ENCODE data around the gene BMP10.

Gene BMP10

GRCh38 chr2:68889500-68889899 is 18.3 kb upstream of the BMP10 start:
- DNase-seq = no peak

GRCh38 chr2:68889021-68889420 is 17.8 kb upstream of the BMP10 start:
- no peak for DNase-seq

GRCh38 chr2:68888038-68888704 is 17.0 kb upstream of the BMP10 start:
- DNase-seq = no peak

DNA sequence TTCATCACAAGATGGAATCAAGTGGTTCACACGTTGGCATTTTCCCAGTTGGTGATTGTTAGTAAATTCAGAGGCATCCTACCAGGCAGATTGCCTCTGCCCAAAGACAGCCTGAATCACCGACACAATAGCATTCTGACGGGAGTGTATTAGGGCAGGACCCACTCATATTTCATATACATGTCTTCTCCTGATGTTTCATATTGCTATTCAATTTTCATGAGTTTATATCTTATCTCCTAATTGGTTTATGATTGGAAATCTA is 14.5 kb upstream of the BMP10 start:
- DNase-seq = no peak

- DNase-seq = no peak
These were observed 14.0 kb upstream of the BMP10 start for GRCh38 chr2:68885074-68885810.

GRCh38 chr2:68880213-68880612 is 9.0 kb upstream of the BMP10 start:
- DNase-seq = no peak

DNA sequence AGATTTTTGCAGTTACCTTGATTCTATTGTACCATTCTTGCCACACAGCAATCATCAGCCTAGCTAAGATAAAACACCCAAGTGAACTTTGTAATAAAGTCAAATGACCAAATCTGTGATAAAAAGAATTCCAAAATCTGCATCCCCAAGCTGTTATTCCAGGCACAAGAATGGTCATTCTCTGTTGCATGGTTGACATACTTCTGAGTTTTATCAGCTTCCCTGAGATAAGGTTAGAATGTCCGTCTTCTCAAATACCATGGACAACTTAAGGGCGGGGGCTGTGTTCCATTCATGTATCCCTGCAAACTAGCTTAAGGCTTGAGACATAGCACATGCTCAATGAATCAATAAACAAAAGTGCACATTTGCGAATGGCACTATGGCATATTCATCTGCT is 8.1 kb upstream of the BMP10 start:
- no peak for DNase-seq

GRCh38 chr2:68878753-68879152 is 7.6 kb upstream of the BMP10 start:
- peak; percentile 14 for DNase-seq

DNA sequence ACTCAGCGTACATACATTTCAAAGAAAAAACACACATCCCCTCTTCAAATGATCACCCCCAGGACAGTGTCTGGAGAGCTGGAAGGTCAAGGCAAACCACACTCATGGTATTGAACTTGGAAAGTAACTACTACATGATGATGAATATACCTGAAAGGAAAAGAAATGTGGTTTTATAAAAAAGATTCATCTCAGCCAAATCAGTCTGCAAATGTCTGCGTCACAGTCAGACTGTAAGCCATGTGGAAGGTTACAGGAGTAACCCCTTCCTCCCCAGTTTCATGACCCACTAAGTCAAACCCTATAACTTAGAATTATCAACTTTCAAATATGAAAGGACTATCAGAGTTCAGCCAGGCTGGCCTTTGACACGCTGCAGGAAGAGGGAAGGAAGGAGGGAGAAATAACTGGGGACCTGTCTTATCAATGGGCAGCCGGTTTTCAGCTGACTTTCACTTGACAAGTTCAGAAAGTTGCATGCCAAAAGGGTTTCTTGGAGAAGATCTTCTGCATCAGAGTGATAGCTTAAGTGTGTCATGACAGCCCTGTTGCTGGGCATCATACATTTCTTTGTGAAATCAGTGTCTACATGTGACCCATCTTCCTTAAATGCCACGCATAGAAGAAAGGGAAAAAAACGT is 7.0 kb upstream of the BMP10 start:
- DNase-seq = peak; percentile 49

DNA sequence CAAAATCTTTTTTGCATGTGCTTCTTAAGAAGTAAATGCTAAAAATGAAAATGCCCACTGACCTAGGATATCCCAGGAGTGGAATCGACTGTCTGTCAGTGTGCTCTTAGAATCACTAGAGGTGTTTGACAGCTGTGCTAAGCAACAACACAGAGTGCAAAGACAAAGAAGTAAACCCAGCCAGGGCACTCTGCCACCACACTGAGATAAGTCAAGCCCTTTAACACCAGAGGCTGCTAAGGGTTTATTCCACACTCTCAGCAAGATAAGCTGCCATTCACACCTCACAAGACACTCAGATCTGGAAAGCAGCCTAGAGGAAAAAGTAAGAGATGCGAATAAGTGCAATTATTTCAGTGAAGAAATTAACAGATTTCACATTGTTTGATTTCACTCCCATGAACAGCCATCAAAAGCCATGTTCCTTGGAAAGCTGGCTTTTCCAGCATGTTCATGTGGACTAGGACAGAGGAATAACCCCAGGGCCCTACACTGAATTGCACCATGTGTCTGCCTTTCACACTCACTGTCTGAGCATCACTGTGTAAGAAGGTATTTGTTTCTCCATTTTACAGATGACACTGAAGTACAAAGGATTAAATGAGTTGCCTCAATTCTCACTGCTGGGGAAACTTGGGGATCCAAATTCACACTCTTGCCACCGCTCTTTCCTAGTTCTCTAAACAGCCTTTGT is 6.0 kb upstream of the BMP10 start:
- DNase-seq = peak; percentile 24

DNA sequence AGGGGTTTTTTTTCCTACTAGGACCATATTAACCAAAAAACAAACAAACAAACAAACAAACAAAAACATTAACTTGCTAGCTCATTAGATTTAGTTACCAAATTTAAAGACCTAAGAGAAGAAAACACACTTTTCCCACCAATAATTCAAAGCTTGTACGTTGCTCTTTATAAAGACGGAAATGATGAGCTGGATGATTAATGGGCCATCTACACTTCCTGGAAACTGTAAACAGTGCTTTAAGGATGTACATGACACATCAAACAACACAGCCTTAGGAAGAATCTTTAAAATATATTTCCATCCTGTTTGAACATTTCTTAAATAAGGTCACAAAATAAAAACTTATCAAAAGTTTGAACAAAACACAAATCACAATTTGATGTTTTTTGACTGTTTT is 982 bp downstream of the BMP10 start:
- DNase-seq = no peak

GRCh38 chr2:68865108-68865507 is 6.1 kb downstream of the BMP10 start:
- no peak for DNase-seq

DNA sequence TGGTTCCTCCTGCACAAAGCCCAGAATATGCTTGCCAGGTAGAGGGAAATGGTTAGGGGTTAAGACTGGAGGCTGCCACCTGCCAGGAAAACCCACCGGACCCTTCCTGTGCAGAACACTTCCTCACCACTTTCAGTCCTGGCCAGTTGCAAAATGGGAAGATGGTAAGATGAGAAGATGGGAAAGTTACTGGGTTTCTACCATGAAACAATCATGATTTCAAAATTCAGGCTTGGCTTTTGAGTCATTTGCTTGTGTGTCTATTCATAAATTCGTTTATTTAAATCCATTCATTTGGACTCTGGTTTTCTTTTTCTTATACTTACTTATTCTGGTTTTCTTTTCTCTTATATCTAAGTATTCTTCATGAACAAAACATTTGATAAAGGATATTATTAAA is 7.2 kb downstream of the BMP10 start:
- DNase-seq = no peak

GRCh38 chr2:68862889-68863288 is 8.3 kb downstream of the BMP10 start:
- no peak for DNase-seq

DNA sequence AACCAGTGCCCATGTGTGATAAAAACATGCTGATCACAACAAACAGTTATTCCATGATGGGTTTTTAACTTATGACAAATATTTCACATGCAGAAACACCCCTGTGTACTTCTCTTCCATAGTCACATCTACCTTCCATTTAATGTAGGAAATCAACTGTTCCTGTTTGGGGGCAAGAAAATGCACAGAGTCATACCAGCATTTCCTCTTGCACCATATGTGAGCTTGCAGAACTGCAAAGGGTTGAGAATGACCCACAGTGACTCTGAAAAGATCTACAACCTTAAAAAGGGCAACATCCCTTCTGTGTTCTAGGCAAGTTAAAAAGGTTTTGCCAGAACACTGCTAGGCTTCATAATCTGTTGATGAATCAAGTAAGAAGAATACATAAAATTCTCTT is 9.9 kb downstream of the BMP10 start:
- no peak for DNase-seq

DNA sequence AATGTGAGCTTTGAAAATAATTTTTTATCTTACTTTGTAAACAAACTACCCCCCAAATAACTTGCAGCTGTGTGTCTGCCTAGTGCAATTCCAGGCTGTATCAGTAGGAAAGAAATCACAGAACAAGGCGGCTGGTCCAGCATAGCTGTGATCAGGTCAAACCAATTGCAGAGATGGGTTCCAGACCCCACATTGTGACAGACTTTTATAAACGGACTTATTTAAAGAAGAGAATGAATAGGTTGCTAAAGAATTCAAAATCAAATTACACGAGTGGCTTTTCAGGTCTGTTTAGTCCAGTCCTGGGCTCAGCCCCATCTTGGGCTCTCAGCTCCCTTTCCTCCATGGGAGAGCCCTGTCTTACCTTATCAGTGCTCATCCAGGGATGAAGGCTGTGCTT is 11.1 kb downstream of the BMP10 start:
- DNase-seq = no peak

GRCh38 chr2:68857855-68858456 is 13.2 kb downstream of the BMP10 start:
- no peak for DNase-seq

- no peak for DNase-seq
These were observed 13.9 kb downstream of the BMP10 start for GRCh38 chr2:68857202-68857845.

DNA sequence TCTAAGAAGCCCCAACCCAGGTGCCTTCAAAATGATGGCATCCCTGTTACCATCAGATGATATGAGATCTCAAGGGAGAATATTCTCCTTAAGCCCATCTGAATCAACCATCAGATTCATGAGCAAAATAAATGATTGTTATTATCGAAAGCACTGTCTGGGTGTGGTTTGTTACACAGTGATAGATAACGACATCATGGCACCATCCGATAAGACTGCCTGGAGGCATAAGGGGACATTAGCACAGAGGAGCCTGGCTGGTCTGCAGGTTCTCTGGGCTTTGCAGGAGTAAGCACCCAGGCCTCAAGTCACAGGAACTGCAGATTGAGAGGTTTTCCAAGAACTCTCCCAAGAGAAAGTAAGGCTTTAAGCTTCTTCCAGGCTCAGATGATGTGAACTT is 15.6 kb downstream of the BMP10 start:
- peak; percentile 23 for DNase-seq

- DNase-seq = no peak
These were observed 16.7 kb downstream of the BMP10 start for GRCh38 chr2:68854476-68854875.

DNA sequence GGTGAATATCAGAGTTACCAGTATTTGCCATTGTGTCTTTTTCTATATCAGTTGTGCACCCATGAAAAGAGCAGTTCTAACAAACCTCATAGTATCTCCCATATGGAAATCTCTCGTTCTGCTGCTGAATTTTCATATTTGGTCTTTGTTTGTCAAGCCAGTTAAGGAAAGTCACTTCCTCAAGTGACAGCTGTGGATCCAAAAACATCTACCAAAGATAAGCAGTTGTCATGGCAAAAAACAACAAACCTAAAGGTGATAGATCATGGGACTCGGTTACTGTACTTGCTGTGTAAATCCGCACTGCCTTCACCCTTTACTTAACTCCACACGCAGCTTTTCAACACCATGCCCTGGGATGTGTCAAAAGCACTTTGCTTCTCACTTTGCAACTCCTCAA is 17.3 kb downstream of the BMP10 start:
- DNase-seq = no peak

DNA sequence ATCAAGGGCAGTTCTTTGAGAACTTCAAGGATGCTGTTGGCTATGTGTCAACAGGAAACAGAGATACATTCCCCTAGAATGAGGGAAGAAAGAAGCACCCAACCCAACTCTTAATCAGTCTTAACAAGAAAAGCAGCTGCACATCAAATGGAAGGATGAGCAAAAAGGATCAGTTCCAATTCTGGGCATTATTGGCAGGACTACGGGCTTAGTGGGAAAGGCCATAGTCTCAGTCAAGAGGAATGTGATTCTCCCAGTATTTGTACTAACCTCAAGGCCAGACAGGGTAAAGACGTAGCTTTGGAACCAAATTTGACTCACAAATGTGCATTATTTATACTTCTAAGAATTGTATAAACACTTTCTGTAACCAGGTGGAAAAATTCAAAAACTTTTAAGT is 18.2 kb downstream of the BMP10 start:
- no peak for DNase-seq

GRCh38 chr2:68850524-68850923 is 20.7 kb downstream of the BMP10 start:
- DNase-seq = no peak
